HepG2 (cell line): ENCODE results near the gene HES2. TPM values are rescaled to one million over a fixed set of nuclear protein-coding genes. Genes with fewer than 3 reads are reported as not detected.
"Not testable (repeated sequence)": the region's sequence is repeated elsewhere in the genome, so short reads cannot be mapped to it uniquely, and the experiment has no call there.

Source experiments
- ATAC-seq: fragments of 200-7000 bp; cut with Tn5 transposase; 3 replicates; pipeline ENCODE4 v1.9.1; 2020; ENCODE audit warnings: mild to moderate bottlenecking, moderate library complexity
- BruUV-seq: library from RNA; stranded (reverse); fragments of 400-500 nt; replicated peaks from 2 replicates; lab custom pipeline; 2021; lab: Mats Ljungman, UMichigan
- CTCF ChIA-PET: fragments of 300-600 bp; formaldehyde crosslinking; extraction: SDS; loops from one replicate; lab custom pipeline; 2021; ENCODE audit warnings: low total read pairs, inconsistent platforms, low intra/inter-chr PET ratio; lab: Yijun Ruan, JAX
- POLR2A ChIA-PET: fragments of 350-600 bp; sonication (Branson Sonifier 250); formaldehyde crosslinking; loops from one replicate; lab custom pipeline; 2020; ENCODE audit warnings: antibody characterized with exemption, inconsistent platforms; lab: Yijun Ruan, JAX
- DNase-seq: peaks from one replicate; pipeline ENCODE4 v3.0.0-alpha.2; 2015; ENCODE audit warnings: low spot score
- FAIRE-seq: peaks from 3 replicates; lab custom pipeline; 2011; peaks lifted over from hg19 to GRCh38; lab: Jason Lieb, UNC
- H2AFZ ChIP-seq: one replicate; pipeline ENCODE4 v1.6.1; 2011; ENCODE audit warnings: low read length, inconsistent platforms
- H3K27ac ChIP-seq: fragments of 300-600 bp; 3 replicates; pipeline ENCODE4 v1.8.0; 2011; ENCODE audit warnings: mixed run types, mild to moderate bottlenecking, mixed read lengths, low read length, inconsistent platforms; ENCODE audit not compliant: insufficient read depth; ENCODE audit errors: extremely low read length
- H3K27me3 ChIP-seq, 2 experiments: fragments of 200-600 bp in 1 of 2; 2 replicates in 1 of 2; 3 replicates in 1 of 2; pipeline versions ENCODE4 v1.6.0 to v1.8.0; 2011; ENCODE audit warnings: low read length in 2 of 2, mild to moderate bottlenecking in 2 of 2, moderate library complexity in 2 of 2, inconsistent platforms in 1 of 2; ENCODE audit not compliant: insufficient read depth in 2 of 2, control insufficient read depth in 1 of 2
- H3K36me3 ChIP-seq, 2 experiments: fragments of 200-600 bp in 1 of 2; replicated peaks in 1 of 2; 2 replicates in 1 of 2; 3 replicates in 1 of 2; pipeline versions ENCODE4 v1.5.1 to v1.8.0; 2011; ENCODE audit warnings: low read length in 2 of 2, inconsistent platforms in 1 of 2; ENCODE audit not compliant: insufficient read depth in 2 of 2, control insufficient read depth in 1 of 2
- H3K4me1 ChIP-seq: 2 replicates; pipeline ENCODE4 v1.5.1; 2012; ENCODE audit warnings: low read length, inconsistent platforms; ENCODE audit not compliant: insufficient read depth
- H3K4me2 ChIP-seq: 2 replicates; pipeline ENCODE4 v1.6.0; 2011; ENCODE audit warnings: low read depth, low read length, inconsistent platforms
- H3K4me3 ChIP-seq, 3 experiments: fragments of 200-600 bp in 1 of 3; sonication (generic), shearing (Covaris generic) in 1 of 3; replicated peaks in 1 of 3; 2 replicates each; pipeline ENCODE4 v1.5.1; 2011 to 2016; ENCODE audit warnings: low read length in 3 of 3, inconsistent platforms in 2 of 3, low read depth in 2 of 3, mild to moderate bottlenecking in 2 of 3, control low read depth in 1 of 3, mixed read lengths in 1 of 3; ENCODE audit not compliant: insufficient read depth in 1 of 3
- H3K79me2 ChIP-seq: one replicate; pipeline ENCODE4 v1.6.1; 2011; ENCODE audit warnings: low read length, inconsistent platforms; ENCODE audit not compliant: insufficient read depth
- H3K9ac ChIP-seq: 2 replicates; pipeline ENCODE4 v1.6.0; 2011; ENCODE audit warnings: mild to moderate bottlenecking, low read depth, low read length, inconsistent platforms; ENCODE audit not compliant: insufficient read depth
- H3K9me3 ChIP-seq: 2 replicates; pipeline ENCODE4 v1.5.1; 2012; ENCODE audit warnings: mild to moderate bottlenecking, low read length
- H4K20me1 ChIP-seq: 2 replicates; pipeline ENCODE4 v1.6.0; 2011; ENCODE audit warnings: inconsistent platforms, mild to moderate bottlenecking, low read length, moderate library complexity; ENCODE audit not compliant: insufficient read depth
- ATF7 ChIP-seq, 2 experiments: fragments of 450-650 bp in 1 of 2; sonication (generic) in 1 of 2; formaldehyde crosslinking in 1 of 2; IDR thresholded peaks; 2 replicates each; pipeline versions ENCODE4 v1.4.0 to v1.6.1; 2016 to 2020; ENCODE audit warnings: antibody characterized with exemption in 1 of 2, mild to moderate bottlenecking in 1 of 2, missing genetic modification reagents in 1 of 2
- CTCF ChIP-seq: sonication (generic); formaldehyde crosslinking; IDR thresholded peaks from 2 replicates; pipeline ENCODE4 v1.5.0; 2020; ENCODE audit warnings: mild to moderate bottlenecking, missing genetic modification reagents, moderate library complexity
- ELF1 ChIP-seq: sonication (generic); formaldehyde crosslinking; IDR thresholded peaks from 2 replicates; pipeline ENCODE4 v1.4.0; 2020; ENCODE audit warnings: missing genetic modification reagents
- GATA4 ChIP-seq: sonication (generic); IDR thresholded peaks from 2 replicates; pipeline ENCODE4 v1.6.1; 2016; ENCODE audit warnings: antibody characterized with exemption, low read depth, borderline replicate concordance
- SP5 ChIP-seq: IDR thresholded peaks from 2 replicates; pipeline ENCODE4 v1.6.1; 2016; ENCODE audit warnings: low read depth, borderline replicate concordance
- ZFP37 ChIP-seq: sonication (generic); formaldehyde crosslinking; IDR thresholded peaks from 2 replicates; pipeline ENCODE4 v1.4.0; 2020; ENCODE audit warnings: missing genetic modification reagents, borderline replicate concordance
- WGBS: methylation state at CpG from one replicate; pipeline ENCODE4 v1.1.6; 2017; ENCODE audit warnings: low lambda C conversion rate; 5-methylcytosine and 5-hydroxymethylcytosine counted together
- in situ Hi-C: cut with HindIII; loops from 2 replicates; pipeline ENCODE4 v1.10.0; 2017; ENCODE audit warnings: low pct_unique_long_range_greater_than_20kb; ENCODE audit not compliant: extremely low pct_ligation_motif_present
- intact Hi-C: fragments of 100-400 bp; cut with micrococcal nuclease; formaldehyde crosslinking; loops from one replicate; pipeline ENCODE4 v1.10.0; 2022; ENCODE audit not compliant: unreplicated experiment
- polyA plus RNA-seq, 8 experiments: library from polyadenylated mRNA; depleted of rRNA in 3 of 8; stranded (reverse) in 7 of 8; unstranded in 1 of 8; fragments of >200 nt; fragmentation: Illumina TruSeq in 4 of 8; extraction: Trizol in 4 of 8; gene quantifications; 2 replicates each; pipeline versions ENCODE4 v1.2.1 to v1.2.3, GENCODE V29; 2011 to 2016; ENCODE audit warnings: low read depth in 4 of 8, missing spikeins in 1 of 8, mixed read lengths in 1 of 8; ENCODE audit not compliant: insufficient read depth in 1 of 8
- total RNA-seq, 5 experiments: library from RNA; depleted of rRNA; stranded (reverse); fragments of >200 nt; fragmentation: Illumina TruSeq; extraction: Trizol; gene quantifications; 2 replicates each; pipeline ENCODE4 v1.2.3, GENCODE V29; 2016; ENCODE audit warnings: low read depth in 1 of 5
- TF ChIP-seq, protein P1 (sequence below): sonication (generic); formaldehyde crosslinking; IDR thresholded peaks from 2 replicates; pipeline ENCODE4 v1.4.0; 2020; ENCODE audit warnings: missing genetic modification reagents

HES2 gene
- total and polyA plus RNA-seq, 2 of the 13 experiments (the other 11 are each of a cell fraction or from before 2014, with no cell fraction given) = 0.11 to 0.17 TPM

- TF ChIP-seq, protein P1, sequence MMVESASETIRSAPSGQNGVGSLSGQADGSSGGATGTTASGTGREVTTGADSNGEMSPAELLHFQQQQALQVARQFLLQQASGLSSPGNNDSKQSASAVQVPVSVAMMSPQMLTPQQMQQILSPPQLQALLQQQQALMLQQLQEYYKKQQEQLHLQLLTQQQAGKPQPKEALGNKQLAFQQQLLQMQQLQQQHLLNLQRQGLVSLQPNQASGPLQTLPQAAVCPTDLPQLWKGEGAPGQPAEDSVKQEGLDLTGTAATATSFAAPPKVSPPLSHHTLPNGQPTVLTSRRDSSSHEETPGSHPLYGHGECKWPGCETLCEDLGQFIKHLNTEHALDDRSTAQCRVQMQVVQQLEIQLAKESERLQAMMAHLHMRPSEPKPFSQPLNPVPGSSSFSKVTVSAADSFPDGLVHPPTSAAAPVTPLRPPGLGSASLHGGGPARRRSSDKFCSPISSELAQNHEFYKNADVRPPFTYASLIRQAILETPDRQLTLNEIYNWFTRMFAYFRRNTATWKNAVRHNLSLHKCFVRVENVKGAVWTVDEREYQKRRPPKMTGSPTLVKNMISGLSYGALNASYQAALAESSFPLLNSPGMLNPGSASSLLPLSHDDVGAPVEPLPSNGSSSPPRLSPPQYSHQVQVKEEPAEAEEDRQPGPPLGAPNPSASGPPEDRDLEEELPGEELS (CRISPR knock-in tag) = no peak
- TF ChIP-seq ATF7 (IDR thresholded peaks at IDR 0.05) (no peak), ATF7 (CRISPR knock-in tag; IDR thresholded peaks at IDR 0.05) (no peak), ELF1 (CRISPR knock-in tag) (no peak), SP5 (CRISPR knock-in tag) (no peak), ZFP37 (CRISPR knock-in tag) (no peak), CTCF (CRISPR knock-in tag) (peak; percentile 58), GATA4 (no peak)
Observed at GRCh38 chr1:6396998-6397397, 22.7 kb downstream of the HES2 start (continued).

- H4K20me1 ChIP-seq, H3K4me3 ChIP-seq, CTCF ChIA-PET, H2AFZ ChIP-seq, in situ Hi-C loops, H3K36me3 ChIP-seq, H3K27me3 ChIP-seq, BruUV-seq, H3K27ac ChIP-seq, H3K9ac ChIP-seq, DNase-seq, ATAC-seq, H3K4me2 ChIP-seq, H3K9me3 ChIP-seq, intact Hi-C loops, FAIRE-seq: not testable (repeated sequence)
- 87% methylated on average over 15 of the region's 34 CpGs for WGBS
- POLR2A ChIA-PET = interaction anchor here (1.1 to 2.2 kb wide), 2 partner anchors 29 to 37 kb away, joined by 3 to 7 read pairs; no protein-coding TSS in a partner anchor
- peaks cover 46% of the 10 kb centered on the region for H3K4me1 ChIP-seq
- H3K79me2 ChIP-seq = peaks cover 13% of the 10 kb centered on the region
Observed at GRCh38 chr1:6395781-6396244, 23.9 kb downstream of the HES2 start.
